Stomach (tissue), 9 donors: ENCODE data around the gene SH3BGRL2. TPM values are rescaled to one million over a fixed set of nuclear protein-coding genes. Genes with fewer than 3 reads are reported as not detected.
A peak's percentile ranks its signal among the peaks of the same experiment; 100 is the strongest.

Experiments
- DNase-seq, 2 donors: peaks; one replicate each; pipeline versions ENCODE4 v3.0.0 to v3.0.0-alpha.2; 2013 to 2019
- H3K27ac ChIP-seq, 5 donors: fragments of 200-600 bp in 4 of 5; sonication (generic) in 4 of 5; one replicate each; pipeline ENCODE4 v1.5.1; 2013 to 2019; ENCODE audit warnings: mild to moderate bottlenecking in 1 of 5, moderate library complexity in 1 of 5
- H3K27me3 ChIP-seq, 3 donors: fragments of 200-600 bp; sonication (generic); one replicate each; pipeline ENCODE4 v1.5.1; 2017 to 2019; ENCODE audit warnings: mixed run types in 1 of 3
- H3K36me3 ChIP-seq, 4 donors: fragments of 200-600 bp; sonication (generic); 1 replicate in 3 of 4; 2 replicates in 1 of 4; pipeline ENCODE4 v1.5.1; 2016 to 2019
- H3K4me1 ChIP-seq, 4 donors: fragments of 200-600 bp; sonication (generic); one replicate each; pipeline ENCODE4 v1.5.1; 2016 to 2019
- H3K4me3 ChIP-seq, 4 donors: fragments of 200-600 bp; sonication (generic) in 3 of 4; one replicate each; pipeline ENCODE4 v1.5.1; 2016 to 2019; ENCODE audit warnings: mild to moderate bottlenecking in 1 of 4
- H3K9me3 ChIP-seq, 4 donors: fragments of 200-600 bp; sonication (generic); one replicate each; pipeline ENCODE4 v1.5.1; 2016 to 2019
- CTCF ChIP-seq, 7 experiments: fragments of 450-650 bp in 4 of 7; fragments of 200-600 bp in 3 of 7; sonication (generic) in 3 of 7; IDR thresholded peaks; one replicate each; pipeline ENCODE4 v1.5.1; 2016 to 2019; ENCODE audit warnings: antibody characterized with exemption in 7 of 7, control low read depth in 2 of 7, mild to moderate bottlenecking in 1 of 7
- EP300 ChIP-seq: sonication (generic); formaldehyde crosslinking; IDR thresholded peaks from one replicate; pipeline ENCODE4 v1.6.1; 2017; ENCODE audit warnings: antibody characterized with exemption
- POLR2A ChIP-seq, 4 donors: fragments of 450-650 bp; IDR thresholded peaks; one replicate each; pipeline ENCODE4 v1.6.1; 2016; ENCODE audit warnings: antibody characterized with exemption in 4 of 4, control low read depth in 2 of 4, mild to moderate bottlenecking in 1 of 4, moderate library complexity in 1 of 4
- POLR2AphosphoS5 ChIP-seq, 3 donors: sonication (generic); formaldehyde crosslinking; IDR thresholded peaks; one replicate each; pipeline ENCODE4 v1.6.1; 2016; ENCODE audit warnings: antibody characterized with exemption in 3 of 3
- WGBS, 5 donors: extraction: QIAGEN DNeasy Blood & Tissue Kit in 3 of 5; methylation state at CpG; one replicate each; pipeline versions ENCODE4 v1.1.5 to v1.1.7; 2013 to 2018; 5-methylcytosine and 5-hydroxymethylcytosine counted together
- intact Hi-C: fragments of 100-400 bp; cut with DNase I; formaldehyde crosslinking; loops from one replicate; pipeline ENCODE4 v1.15.1; 2023; ENCODE audit warnings: low total_unique reads
- polyA plus RNA-seq, 3 donors: library from polyadenylated mRNA; stranded (reverse); fragments of 200-250 nt; gene quantifications; one replicate each; pipeline ENCODE4 v1.2.3, GENCODE V29; 2013
- total RNA-seq, 5 donors: library from RNA; depleted of rRNA; stranded (reverse); fragments of >200 nt; gene quantifications; one replicate each; pipeline versions ENCODE4 v1.1.0 to v1.2.3, GENCODE V29; 2014 to 2016
- donor health status: healthy with polysubstance abuse.
- donor health status: Bipolar disorder and iron deficiency.
- donor health status: healthy.

The SH3BGRL2 gene
- total and polyA plus RNA-seq, 8 donors = 14.8 to 225 (median 33.3) TPM

GRCh38 chr6:79635232-79635543 lies 4.1 kb downstream of the SH3BGRL2 start:
- Histone ChIP-seq H3K4me1 (peaks cover 0 to 41% (median 35%) of the 10 kb centered on the region in 4 donors), H3K4me3 (no peak overlapping the region), H3K9me3 (no peaks in the 10 kb centered on the region), H3K36me3 (no peaks in the 10 kb centered on the region), H3K27me3 (peaks cover 0 to 15% (median 0%) of the 10 kb centered on the region in 3 donors), H3K27ac (peak overlapping the region in 2 of 5 donors; percentile 4 to 40)
- TF ChIP-seq EP300 = no peak
- no peak for TF ChIP-seq POLR2A (IDR thresholded peaks at IDR 0.05)
- TF ChIP-seq POLR2AphosphoS5 (IDR thresholded peaks at IDR 0.05) = no peak
- no peak for TF ChIP-seq CTCF (IDR thresholded peaks at IDR 0.05)
- intact Hi-C loops = no loop called here
- no peak for DNase-seq
- WGBS, 5 donors = 22 to 45% (median 37%) methylated on average over 2 of the region's 2 CpGs

- no peak overlapping the region for H3K4me3 ChIP-seq
- no peaks in the 10 kb centered on the region for H3K36me3 ChIP-seq
- no peak overlapping the region for H3K27ac ChIP-seq
- no peak for DNase-seq
- TF ChIP-seq POLR2A (IDR thresholded peaks at IDR 0.05) = no peak
- intact Hi-C loops = no loop called here
- no peaks in the 10 kb centered on the region for H3K9me3 ChIP-seq
- H3K27me3 ChIP-seq = peaks cover 0 to 1% (median 0%) of the 10 kb centered on the region in 3 donors
- 46 to 100% (median 89%) methylated on average over 1 of the region's 1 CpG for WGBS, 5 donors
- H3K4me1 ChIP-seq = peaks cover 0 to 41% (median 32%) of the 10 kb centered on the region in 4 donors
Observed at GRCh38 chr6:79636673-79637072, 5.5 kb downstream of the SH3BGRL2 start.

GRCh38 chr6:79640146-79641111 lies 9.3 kb downstream of the SH3BGRL2 start:
- 48 to 78% (median 59%) methylated on average over 4 of the region's 4 CpGs for WGBS, 5 donors
- TF ChIP-seq POLR2AphosphoS5 (IDR thresholded peaks at IDR 0.05) (no peak), EP300 (no peak), POLR2A (IDR thresholded peaks at IDR 0.05) (no peak), CTCF (IDR thresholded peaks at IDR 0.05) (no peak)
- DNase-seq = no peak

GRCh38 chr6:79646006-79646405 lies 14.9 kb downstream of the SH3BGRL2 start:
- Histone ChIP-seq H3K36me3 (no peaks in the 10 kb centered on the region), H3K27ac (peak overlapping the region in 1 of 5 donors; percentile 53), H3K4me1 (peaks cover 9 to 40% (median 25%) of the 10 kb centered on the region in 4 donors), H3K27me3 (no peaks in the 10 kb centered on the region), H3K4me3 (no peak overlapping the region), H3K9me3 (no peaks in the 10 kb centered on the region)
- intact Hi-C loops = no loop called here
- WGBS, 5 donors = 31 to 54% (median 42%) methylated on average over 3 of the region's 3 CpGs
- no peak for TF ChIP-seq CTCF (IDR thresholded peaks at IDR 0.05)
- TF ChIP-seq POLR2A (IDR thresholded peaks at IDR 0.05) = no peak
- TF ChIP-seq EP300 = no peak
- TF ChIP-seq POLR2AphosphoS5 (IDR thresholded peaks at IDR 0.05) = no peak
- DNase-seq = no peak

More at GRCh38 chr6:79640146-79641111, 9.3 kb downstream of the SH3BGRL2 start:
- Histone ChIP-seq H3K4me3 (no peak overlapping the region), H3K9me3 (no peaks in the 10 kb centered on the region), H3K4me1 (peaks cover 0 to 28% (median 20%) of the 10 kb centered on the region in 4 donors), H3K27me3 (no peaks in the 10 kb centered on the region), H3K27ac (no peak overlapping the region), H3K36me3 (no peaks in the 10 kb centered on the region)
- intact Hi-C loops = no loop called here

- peak overlapping the region in 1 of 5 donors; percentile 53 for H3K27ac ChIP-seq
- no peaks in the 10 kb centered on the region for H3K36me3 ChIP-seq
- H3K4me1 ChIP-seq = peaks cover 9 to 40% (median 23%) of the 10 kb centered on the region in 4 donors
- H3K9me3 ChIP-seq = no peaks in the 10 kb centered on the region
- no peak overlapping the region for H3K4me3 ChIP-seq
- intact Hi-C loops = no loop called here
- no peak for TF ChIP-seq CTCF (IDR thresholded peaks at IDR 0.05)
- no peaks in the 10 kb centered on the region for H3K27me3 ChIP-seq
- DNase-seq = no peak
Observed at GRCh38 chr6:79646561-79646960, 15.4 kb downstream of the SH3BGRL2 start.
